ENCODE measurements around the gene RELB.

RELB gene

GRCh38 chr19:45040059-45040771 is 39.0 kb downstream of the RELB start:
- Histone ChIP-seq H3K36me3 (ENCODE audit: low read length) (0 out of 2 replicates have a peak, but pooled peaks cover 3% of the 10 kb centered on the region), H3K4me3 (ENCODE audit: insufficient read depth, low read length, poor library complexity, severe bottlenecking) (peak overlapping the region; percentile 99), H3F3A (ENCODE audit: insufficient read depth) (peaks cover 18% of the 10 kb centered on the region), H3K9me3 (ENCODE audit: insufficient read depth, low read length) (no peaks in the 10 kb centered on the region), H3K27me3 (ENCODE audit: low read length) (no peaks in the 10 kb centered on the region), H4K20me1 (ENCODE audit: low read depth, low read length) (peaks cover 5% of the 10 kb centered on the region; the same call in 1 of the 2 replicates), H3K79me2 (ENCODE audit: insufficient read depth, low read length) (peaks cover 44% of the 10 kb centered on the region), H3K9me2 (replicated peaks; ENCODE audit: insufficient read depth, low read length) (no peaks in the 10 kb centered on the region), H3K4me2 (ENCODE audit: low read depth, low read length, poor library complexity, severe bottlenecking) (peak overlapping the region; percentile 88), H3K9ac (ENCODE audit: low read length) (peak overlapping the region; percentile 99), H3K27ac (ENCODE audit: low read depth, low read length) (peak overlapping the region; percentile 88; the same call in 1 of the 2 replicates), H2AFZ (ENCODE audit: low read depth, low read length, severe bottlenecking) (no peak overlapping the region)
- TF ChIP-seq CTCF (IDR thresholded peaks at IDR 0.05; ENCODE audit: insufficient read depth, low read length, poor library complexity, severe bottlenecking) (no peak), EZH2phosphoT487 (conservative IDR thresholded peaks at IDR 0.05; ENCODE audit: low read length) (no peak)

GRCh38 chr19:45041125-45041524 is 39.9 kb downstream of the RELB start:
- H3K79me2 ChIP-seq (ENCODE audit: insufficient read depth, low read length), result peaks cover 53% of the 10 kb centered on the region
- peak overlapping the region; percentile 88 for H3K4me2 ChIP-seq (ENCODE audit: low read depth, low read length, poor library complexity, severe bottlenecking)
- H2AFZ ChIP-seq (ENCODE audit: low read depth, low read length, severe bottlenecking), result no peak overlapping the region
- peak overlapping the region; percentile 50 for H3K27ac ChIP-seq (ENCODE audit: low read depth, low read length)
- H3K9me3 ChIP-seq (ENCODE audit: insufficient read depth, low read length), result no peaks in the 10 kb centered on the region
- H3F3A ChIP-seq (ENCODE audit: insufficient read depth), result peaks cover 18% of the 10 kb centered on the region
- no peak overlapping the region; the same call in 1 of the 2 replicates for H3K9ac ChIP-seq (ENCODE audit: low read length)
- H3K4me3 ChIP-seq (ENCODE audit: insufficient read depth, low read length, poor library complexity, severe bottlenecking), result no peak overlapping the region
- no peaks in the 10 kb centered on the region for H3K36me3 ChIP-seq (ENCODE audit: low read length)
- H3K9me2 ChIP-seq (replicated peaks; ENCODE audit: insufficient read depth, low read length), result no peaks in the 10 kb centered on the region
- no peaks in the 10 kb centered on the region for H3K27me3 ChIP-seq (ENCODE audit: low read length)
- TF ChIP-seq CTCF (IDR thresholded peaks at IDR 0.05; ENCODE audit: insufficient read depth, low read length, poor library complexity, severe bottlenecking), result no peak
- peaks cover 5% of the 10 kb centered on the region; the same call in 1 of the 2 replicates for H4K20me1 ChIP-seq (ENCODE audit: low read depth, low read length)

GRCh38 chr19:45045671-45046353 is 44.5 kb downstream of the RELB start:
- Histone ChIP-seq H3K4me2 (ENCODE audit: low read depth, low read length, poor library complexity, severe bottlenecking) (peak overlapping the region; percentile 95), H2AFZ (ENCODE audit: low read depth, low read length, severe bottlenecking) (no peak overlapping the region), H3K9ac (ENCODE audit: low read length) (peak overlapping the region; percentile 60; the same call in 1 of the 2 replicates), H3K4me3 (ENCODE audit: insufficient read depth, low read length, poor library complexity, severe bottlenecking) (no peak overlapping the region), H3K27me3 (ENCODE audit: low read length) (no peaks in the 10 kb centered on the region), H3K36me3 (ENCODE audit: low read length) (no peaks in the 10 kb centered on the region), H3K9me3 (ENCODE audit: insufficient read depth, low read length) (no peaks in the 10 kb centered on the region), H4K20me1 (ENCODE audit: low read depth, low read length) (no peaks in the 10 kb centered on the region), H3K79me2 (ENCODE audit: insufficient read depth, low read length) (peaks cover 78% of the 10 kb centered on the region), H3F3A (ENCODE audit: insufficient read depth) (peaks cover 21% of the 10 kb centered on the region), H3K27ac (ENCODE audit: low read depth, low read length) (peak overlapping the region; percentile 96), H3K9me2 (replicated peaks; ENCODE audit: insufficient read depth, low read length) (no peaks in the 10 kb centered on the region)
- TF ChIP-seq EZH2phosphoT487 (conservative IDR thresholded peaks at IDR 0.05; ENCODE audit: low read length) (no peak), CTCF (IDR thresholded peaks at IDR 0.05; ENCODE audit: insufficient read depth, low read length, poor library complexity, severe bottlenecking) (no peak)
